Left ventricle myocardium inferior (tissue), 1 donor: ENCODE results near the gene FAM89B. TPM values are rescaled to one million over a fixed set of nuclear protein-coding genes. Genes with fewer than 3 reads are reported as not detected.

Experiments
- DNase-seq: peaks from one replicate; pipeline ENCODE4 v3.0.0-alpha.2; 2020
- H3K27ac ChIP-seq: fragments of 200-600 bp; replicated peaks from 2 replicates; pipeline ENCODE4 v1.8.0; 2021
- H3K27me3 ChIP-seq: fragments of 200-600 bp; 2 replicates; pipeline ENCODE4 v1.8.0; 2021; ENCODE audit warnings: low read depth
- H3K36me3 ChIP-seq: fragments of 200-600 bp; 2 replicates; pipeline ENCODE4 v1.8.0; 2021
- H3K4me1 ChIP-seq: fragments of 200-600 bp; 2 replicates; pipeline ENCODE4 v1.8.0; 2021
- H3K4me3 ChIP-seq: fragments of 200-600 bp; 2 replicates; pipeline ENCODE4 v1.8.0; 2021; ENCODE audit warnings: mild to moderate bottlenecking, moderate library complexity
- H3K9me3 ChIP-seq: fragments of 200-600 bp; replicated peaks from 2 replicates; pipeline ENCODE4 v1.8.0; 2021
- CTCF ChIP-seq: fragments of 200-600 bp; IDR thresholded peaks from 2 replicates; pipeline ENCODE4 v1.8.0; 2021; ENCODE audit warnings: antibody characterized with exemption, mild to moderate bottlenecking, borderline replicate concordance
- intact Hi-C: fragments of 100-400 bp; cut with micrococcal nuclease; formaldehyde crosslinking; loops from one replicate; pipeline ENCODE4 v1.11.0; 2022
- total RNA-seq: library from RNA; stranded (reverse); fragmentation: NEBNext Ultra II Directional; extraction: Animal tissue kit (Norgen Biotek cat#: 25700); gene quantifications from one replicate; pipeline ENCODE4 v1.2.1, GENCODE V29; 2021
- donor health status: DM: no; HTN: yes; CAD: no; lungs with severe emphysema.

The FAM89B gene
- total RNA-seq, 1 donor from 2014 or later: 40.9 TPM

DNA sequence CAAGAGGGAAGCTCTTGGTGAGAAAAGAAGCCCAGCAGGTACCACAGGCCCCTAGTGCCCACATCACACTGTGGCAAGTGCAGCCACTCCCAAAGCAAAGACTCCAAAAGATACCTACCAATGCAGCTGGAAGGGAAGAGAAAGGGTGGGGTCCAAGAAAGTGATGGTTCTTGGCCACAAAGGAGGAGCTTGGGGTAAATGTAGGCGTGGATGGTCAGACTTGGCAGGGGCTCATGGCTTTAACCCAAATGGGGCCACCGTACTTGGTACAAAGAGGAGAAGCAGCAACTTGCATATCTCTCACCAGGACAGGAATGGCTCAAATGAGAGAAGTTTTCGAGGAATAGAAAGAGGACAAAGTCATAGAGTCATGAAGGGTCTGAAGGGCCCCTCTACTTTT is 36.9 kb downstream of the FAM89B start:
- Histone ChIP-seq H3K27me3 (no peaks in the 10 kb centered on the region), H3K36me3 (peaks cover 76% of the 10 kb centered on the region), H3K9me3 (no peaks in the 10 kb centered on the region), H3K4me3 (peak overlapping the region; percentile 93), H3K4me1 (peaks cover 82% of the 10 kb centered on the region), H3K27ac (peak overlapping the region; percentile 94)
- no peak for TF ChIP-seq CTCF
- DNase-seq: no peak
- intact Hi-C loops: no loop called here

DNA sequence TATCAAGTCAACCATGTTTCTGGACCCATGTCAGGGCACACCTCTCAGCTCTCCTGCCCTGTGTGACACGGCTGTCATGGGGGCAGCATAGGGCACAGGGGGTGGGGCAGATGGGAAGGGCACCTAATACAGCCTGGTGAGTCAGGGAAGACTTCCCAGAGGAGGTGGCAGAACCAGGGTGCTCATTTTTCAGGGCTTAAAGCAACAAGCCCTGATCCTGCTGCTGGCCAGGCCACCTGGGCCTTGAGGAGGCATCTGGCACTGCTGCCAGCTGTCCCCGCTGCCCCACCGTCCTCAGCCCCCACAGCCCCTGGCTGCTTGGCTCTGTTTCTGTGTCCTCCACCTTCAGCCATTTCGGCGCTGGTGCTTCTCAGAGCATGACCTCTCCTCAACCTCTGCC is 37.3 kb downstream of the FAM89B start:
- peaks cover 72% of the 10 kb centered on the region for H3K36me3 ChIP-seq
- no peak for DNase-seq
- intact Hi-C loops: no loop called here
- no peak for TF ChIP-seq CTCF
- no peaks in the 10 kb centered on the region for H3K9me3 ChIP-seq
- no peaks in the 10 kb centered on the region for H3K27me3 ChIP-seq
- H3K27ac ChIP-seq: peak overlapping the region; percentile 94
- peaks cover 85% of the 10 kb centered on the region for H3K4me1 ChIP-seq
- peak overlapping the region; percentile 93 for H3K4me3 ChIP-seq

GRCh38 chr11:65610404-65610803 is 38.1 kb downstream of the FAM89B start:
- Histone ChIP-seq H3K27ac (peak overlapping the region; percentile 94), H3K4me1 (peaks cover 88% of the 10 kb centered on the region), H3K9me3 (no peaks in the 10 kb centered on the region), H3K4me3 (peak overlapping the region; percentile 93), H3K36me3 (peaks cover 65% of the 10 kb centered on the region), H3K27me3 (no peaks in the 10 kb centered on the region)
- DNase-seq: no peak
- no peak for TF ChIP-seq CTCF
- intact Hi-C loops: no loop called here

DNA sequence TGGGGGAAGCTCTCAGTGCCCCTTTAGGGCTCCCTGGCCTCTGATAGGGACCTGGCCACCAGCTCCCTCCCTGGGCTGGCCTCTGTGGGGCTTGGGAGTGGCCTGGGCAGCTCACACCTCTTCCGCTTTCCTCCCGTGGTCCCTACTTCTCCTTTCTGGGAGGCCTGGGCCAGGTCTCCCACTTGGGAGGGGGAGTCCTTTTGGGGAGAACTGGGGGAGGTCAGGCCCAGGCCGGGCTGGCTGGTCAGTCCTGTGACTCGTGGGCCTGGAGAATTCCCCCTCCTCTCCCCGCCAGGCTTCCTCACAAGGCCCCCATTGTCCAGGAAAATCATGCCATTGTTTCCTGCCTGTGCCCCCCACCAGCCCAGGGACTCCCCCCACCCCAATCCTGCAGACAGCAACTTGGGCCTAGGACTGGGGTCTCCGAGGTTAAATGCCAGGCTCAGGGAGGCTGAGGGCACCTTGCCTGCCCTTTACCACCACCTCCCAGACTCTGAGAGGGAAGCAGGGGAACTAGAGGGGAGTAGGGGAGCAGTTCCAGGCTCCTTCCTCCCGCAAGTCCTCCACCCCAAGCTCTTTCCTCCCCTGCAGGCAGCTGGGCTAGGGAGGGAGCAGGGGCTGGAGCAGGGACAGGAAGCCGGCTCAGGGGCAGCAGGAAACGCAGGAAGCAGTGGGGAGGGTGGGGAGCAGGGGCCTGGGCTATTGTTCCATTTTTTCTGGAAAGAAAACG is 38.9 kb downstream of the FAM89B start:
- no peak for TF ChIP-seq CTCF
- H3K4me1 ChIP-seq: peaks cover 90% of the 10 kb centered on the region
- peak overlapping the region; percentile 93 for H3K4me3 ChIP-seq
- H3K27me3 ChIP-seq: no peaks in the 10 kb centered on the region
- H3K9me3 ChIP-seq: no peaks in the 10 kb centered on the region
- peak; percentile 68 for DNase-seq
- peak overlapping the region; percentile 94 for H3K27ac ChIP-seq
- intact Hi-C loops: no loop called here
- H3K36me3 ChIP-seq: peaks cover 57% of the 10 kb centered on the region

GRCh38 chr11:65611758-65612603 is 39.6 kb downstream of the FAM89B start:
- intact Hi-C loops: no loop called here
- Histone ChIP-seq H3K9me3 (no peaks in the 10 kb centered on the region), H3K27ac (peak overlapping the region; percentile 94), H3K27me3 (no peaks in the 10 kb centered on the region), H3K36me3 (peaks cover 53% of the 10 kb centered on the region), H3K4me1 (peaks cover 91% of the 10 kb centered on the region), H3K4me3 (peak overlapping the region; percentile 93)
- no peak for DNase-seq
- no peak for TF ChIP-seq CTCF
